NCI-H1694 treated with DMSO at 0.1 percent for 48 hours (cell line): ENCODE measurements around the gene KIAA0930.
A peak's percentile ranks its signal among the peaks of the same experiment; 100 is the strongest.

Source experiments
- DNase-seq: peaks from one replicate; lab custom pipeline; 2025; lab: John Stamatoyannopoulos, UW

Gene KIAA0930

GRCh38 chr22:45216133-45217003 lies 24.3 kb downstream of the KIAA0930 start:
- DNase-seq: no peak

DNA sequence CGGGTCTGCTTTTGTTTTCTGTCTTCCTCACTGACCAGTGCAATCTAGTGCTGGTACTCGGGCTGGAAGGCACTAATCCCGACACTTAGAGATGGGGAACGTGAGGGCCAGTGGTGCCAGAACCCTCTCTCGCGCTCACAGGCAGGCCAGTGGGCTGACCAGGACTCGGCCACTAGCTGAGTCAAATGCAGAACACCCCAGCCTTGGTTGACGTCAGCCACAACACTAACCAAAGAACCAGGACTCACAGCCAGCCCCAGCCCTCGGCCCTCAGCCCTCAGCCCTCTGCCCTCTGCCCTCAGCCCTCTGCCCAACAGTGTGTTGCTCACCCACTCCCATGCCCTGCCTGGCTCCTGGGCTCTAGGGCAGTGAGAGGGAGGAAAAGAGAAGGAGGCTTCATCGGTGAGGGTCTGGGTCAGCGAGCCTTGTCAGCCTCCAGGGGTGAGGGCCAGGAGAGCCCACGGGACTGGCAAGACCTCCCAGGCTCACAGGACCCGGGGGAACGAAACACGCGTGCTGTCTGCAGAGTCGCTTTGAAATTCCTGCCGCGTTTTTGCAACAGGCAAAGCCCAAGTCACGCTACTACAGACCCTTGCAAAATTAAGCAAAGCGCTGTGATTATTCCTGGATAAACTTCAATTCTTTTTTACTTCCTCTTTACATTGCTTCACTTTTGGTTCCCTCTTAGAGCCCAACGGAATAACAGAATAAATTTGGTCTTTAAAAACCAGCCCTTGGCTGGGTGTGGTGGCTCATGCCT lies 27.5 kb downstream of the KIAA0930 start:
- DNase-seq: no peak

GRCh38 chr22:45212306-45212709 lies 28.4 kb downstream of the KIAA0930 start:
- no peak for DNase-seq

DNA sequence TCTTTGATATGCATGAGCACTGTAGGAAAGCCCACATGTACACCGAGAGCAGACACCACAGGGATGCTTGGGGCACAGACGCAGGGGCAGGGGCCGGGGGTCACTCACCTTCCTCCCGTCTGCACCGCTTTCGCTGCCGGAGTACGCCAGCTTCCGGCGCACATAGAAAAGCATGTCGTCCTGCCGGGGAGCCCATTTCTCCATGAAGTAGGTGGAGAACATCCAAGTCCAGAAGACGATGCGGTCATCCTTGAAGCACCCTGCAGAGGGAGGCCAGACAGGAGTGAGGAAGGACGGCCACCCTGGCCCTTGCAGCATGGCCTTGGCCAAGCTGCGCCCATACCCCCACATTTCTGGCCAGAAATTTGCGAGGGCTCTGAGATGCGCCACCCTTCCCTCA lies 28.8 kb downstream of the KIAA0930 start:
- DNase-seq: no peak

DNA sequence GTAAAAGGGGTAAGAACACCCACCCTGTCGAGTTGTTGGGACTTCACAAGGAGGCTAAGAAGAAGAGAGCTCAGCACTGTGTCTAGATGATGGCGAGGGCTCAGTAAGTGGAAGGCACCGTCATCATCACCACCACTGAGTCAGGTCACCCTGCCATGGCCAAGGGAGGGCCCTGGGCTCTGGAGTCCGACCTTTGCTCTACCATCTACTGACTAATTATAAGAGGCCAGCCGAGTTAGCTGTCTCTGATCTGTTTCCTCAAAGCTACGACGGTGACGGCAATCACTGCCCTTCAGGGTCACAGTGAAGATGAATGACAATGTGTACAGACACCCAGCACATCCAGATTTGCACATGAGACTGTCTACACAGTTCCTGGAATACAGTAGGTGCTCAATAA lies 29.3 kb downstream of the KIAA0930 start:
- no peak for DNase-seq

- no peak for DNase-seq
Observed at GRCh38 chr22:45210991-45211390, 29.7 kb downstream of the KIAA0930 start.

DNA sequence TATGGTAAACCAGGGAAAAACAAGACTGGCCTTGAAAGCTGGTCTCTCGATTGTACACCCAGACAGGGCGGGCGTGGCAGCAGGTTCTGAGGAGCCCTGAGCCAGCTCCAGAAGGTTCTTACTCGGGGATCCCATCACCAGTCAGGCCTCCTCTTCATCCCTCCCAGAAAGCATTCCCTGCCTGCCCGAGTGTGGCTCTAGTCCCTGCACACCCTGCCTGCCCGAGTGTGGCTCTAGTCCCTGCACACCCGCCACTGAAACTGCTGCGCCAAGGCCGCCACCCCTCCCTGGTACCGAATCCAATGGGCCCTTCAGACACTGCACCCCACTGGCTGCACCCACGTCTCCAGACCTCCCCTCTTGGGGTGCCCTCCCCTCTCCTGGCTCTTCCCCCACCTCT lies 30.1 kb downstream of the KIAA0930 start:
- DNase-seq: no peak

DNA sequence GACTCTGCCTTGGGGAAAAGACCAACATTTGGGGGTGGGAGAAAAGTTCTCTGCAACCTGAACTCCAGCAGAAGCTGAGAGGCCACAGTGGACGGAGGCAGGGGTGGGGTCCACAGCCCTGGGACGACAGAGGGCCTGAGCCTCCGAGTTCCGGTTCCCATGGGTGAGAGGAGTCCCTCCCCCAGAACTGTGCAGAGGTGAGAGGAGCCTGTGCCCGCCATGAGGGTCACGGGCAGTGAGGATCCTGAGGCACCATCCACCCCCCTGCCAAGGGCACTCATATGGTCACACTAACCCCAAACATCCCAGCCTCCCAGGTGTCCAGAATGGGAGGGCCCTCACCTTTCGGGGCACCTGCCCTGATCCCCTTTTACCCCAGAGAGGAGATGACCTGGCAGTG lies 30.5 kb downstream of the KIAA0930 start:
- no peak for DNase-seq

DNA sequence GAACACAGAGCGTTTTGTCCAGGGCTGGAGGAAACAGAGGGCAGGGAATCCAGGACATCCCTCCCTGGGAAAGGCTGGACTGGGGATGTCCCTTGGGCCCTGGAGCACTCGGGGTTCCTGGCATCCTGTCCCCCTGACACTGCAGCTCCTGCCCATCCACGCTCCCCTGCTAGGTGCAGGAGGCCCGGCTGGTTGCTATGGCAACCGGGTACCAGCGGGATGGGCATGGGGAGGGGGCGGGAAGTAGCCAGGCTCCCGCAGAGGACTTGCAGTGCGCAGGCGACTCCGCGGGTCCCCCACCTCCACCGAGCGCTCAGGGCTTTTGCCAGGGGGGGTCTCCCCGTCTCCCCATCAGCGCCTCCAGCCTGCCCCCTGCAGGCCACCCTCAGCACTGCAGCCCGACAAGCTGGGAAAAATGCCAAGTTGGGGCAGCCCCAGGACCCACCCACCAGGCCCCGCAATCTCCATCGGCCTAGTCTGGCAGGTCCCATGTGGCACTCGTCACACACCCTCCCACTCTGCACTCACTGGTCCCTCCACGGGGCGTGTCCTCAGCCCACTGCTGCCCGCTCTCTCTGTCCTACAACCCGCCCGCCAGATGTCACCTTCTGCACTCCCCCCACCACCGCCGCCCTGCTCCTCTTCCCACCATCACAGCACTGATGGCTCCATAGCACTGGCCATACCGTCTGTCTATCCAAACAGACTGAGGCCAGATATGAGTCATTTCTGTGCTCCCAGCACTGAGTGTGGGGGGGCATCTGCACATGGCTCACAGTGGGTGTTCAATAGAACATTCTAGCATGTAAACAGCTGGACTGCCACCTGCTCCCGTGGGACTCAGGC lies 31.5 kb downstream of the KIAA0930 start:
- DNase-seq: peak; percentile 60

DNA sequence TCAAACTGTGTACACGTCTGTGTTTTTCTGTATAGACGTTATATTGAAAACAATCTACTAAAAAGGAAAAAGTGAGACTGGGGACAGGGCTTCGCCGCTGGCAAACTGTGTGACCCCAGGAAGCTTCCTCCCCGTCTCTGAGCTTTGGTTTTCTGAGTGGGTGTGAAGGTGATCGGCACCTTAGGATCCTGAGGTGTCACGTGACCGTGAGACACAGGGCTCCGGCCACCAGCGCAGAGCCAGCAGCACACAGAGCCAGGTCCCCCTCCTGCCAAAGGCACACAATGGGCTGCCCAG lies 32.0 kb downstream of the KIAA0930 start:
- DNase-seq: no peak

GRCh38 chr22:45207981-45208664 lies 32.6 kb downstream of the KIAA0930 start:
- no peak for DNase-seq

DNA sequence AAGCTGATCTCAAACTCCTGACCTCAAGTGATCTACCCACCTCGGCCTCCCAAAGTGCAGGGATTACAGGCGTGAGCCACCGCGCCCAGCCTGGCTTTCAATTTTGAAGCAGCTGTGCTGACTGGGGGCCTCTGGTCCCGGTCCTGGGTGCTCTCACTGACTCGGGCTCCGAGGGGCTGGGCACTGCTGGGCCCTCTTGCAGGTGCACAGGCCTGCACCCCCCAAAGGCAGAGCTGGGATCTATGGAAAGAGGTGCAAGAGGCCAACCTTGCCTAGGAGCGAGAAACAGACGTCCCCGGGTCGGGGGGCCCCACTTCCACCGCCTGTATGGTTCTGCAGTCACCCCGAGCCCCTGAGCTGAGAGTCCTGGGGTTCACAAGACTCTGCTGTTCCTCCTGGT lies 33.2 kb downstream of the KIAA0930 start:
- no peak for DNase-seq

DNA sequence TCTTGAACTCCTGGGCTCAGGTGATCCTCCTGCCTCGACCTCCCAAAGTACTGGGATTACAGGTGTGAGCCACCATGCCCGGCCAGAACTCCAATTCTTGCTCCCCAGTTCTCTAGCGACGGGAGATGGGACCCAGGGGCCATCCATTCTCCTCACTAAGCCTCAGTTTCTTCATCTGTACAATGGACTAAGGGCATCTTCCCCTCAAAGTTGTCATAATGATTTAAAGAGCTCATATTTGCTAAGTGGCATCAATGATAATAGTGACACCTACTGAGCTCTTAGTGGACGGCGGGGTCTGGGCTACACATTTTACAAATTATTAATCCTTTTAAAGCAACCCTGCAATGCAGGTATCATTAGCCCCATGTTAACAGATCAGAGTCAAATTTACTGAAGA lies 34.5 kb downstream of the KIAA0930 start:
- DNase-seq: no peak

DNA sequence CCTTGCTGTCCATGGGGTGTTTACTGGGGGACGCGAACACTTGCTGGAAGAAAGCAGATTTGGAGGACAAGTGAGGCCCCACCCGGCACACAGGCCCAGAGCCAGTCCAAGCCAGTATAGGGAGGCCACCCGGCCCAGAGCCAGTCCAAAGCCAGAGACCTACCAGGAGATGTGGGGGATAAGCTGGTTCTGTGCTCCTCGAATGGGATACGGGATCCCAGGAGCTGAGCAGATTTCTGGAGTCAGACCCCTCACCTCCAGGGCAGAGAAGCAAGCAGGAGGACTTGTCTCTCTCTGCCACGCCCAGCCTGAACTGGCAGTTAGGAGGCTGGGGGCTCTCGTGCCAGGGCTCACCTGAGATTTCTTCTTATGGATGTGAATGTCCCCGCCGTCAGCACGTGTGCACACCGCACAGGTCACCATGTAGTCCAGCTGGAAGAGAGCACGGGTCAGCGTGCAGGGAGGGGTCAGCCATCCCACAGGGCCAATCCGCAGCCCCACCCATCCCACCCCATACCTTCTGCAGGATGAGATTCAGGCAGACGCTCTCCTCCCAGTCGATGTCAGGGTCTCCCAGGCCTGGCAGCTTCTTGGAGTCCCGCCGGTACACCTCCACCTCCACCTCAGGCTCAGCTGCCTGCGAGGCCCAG lies 35.3 kb downstream of the KIAA0930 start:
- no peak for DNase-seq

- DNase-seq: no peak
Observed at GRCh38 chr22:45204819-45205218, 35.9 kb downstream of the KIAA0930 start.

DNA sequence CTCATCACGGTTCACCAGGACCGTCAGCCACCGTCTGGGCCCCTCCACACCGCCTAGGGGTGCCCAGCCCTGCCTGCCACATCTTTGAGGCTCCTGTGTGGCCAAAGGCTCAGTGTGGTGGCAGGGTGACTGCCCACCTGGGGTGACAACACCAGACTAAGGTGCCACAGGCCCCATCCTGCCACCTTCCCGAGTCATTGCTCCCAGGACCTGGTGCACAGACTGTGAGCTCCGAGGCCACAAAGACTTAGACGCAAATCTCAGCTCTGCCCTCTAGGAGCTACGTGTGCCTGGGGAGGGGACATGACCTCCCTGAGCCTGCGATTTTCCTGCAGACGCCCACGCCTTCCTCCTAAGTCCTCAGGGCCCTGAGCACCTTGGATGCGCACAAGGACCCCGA lies 36.5 kb downstream of the KIAA0930 start:
- no peak for DNase-seq

DNA sequence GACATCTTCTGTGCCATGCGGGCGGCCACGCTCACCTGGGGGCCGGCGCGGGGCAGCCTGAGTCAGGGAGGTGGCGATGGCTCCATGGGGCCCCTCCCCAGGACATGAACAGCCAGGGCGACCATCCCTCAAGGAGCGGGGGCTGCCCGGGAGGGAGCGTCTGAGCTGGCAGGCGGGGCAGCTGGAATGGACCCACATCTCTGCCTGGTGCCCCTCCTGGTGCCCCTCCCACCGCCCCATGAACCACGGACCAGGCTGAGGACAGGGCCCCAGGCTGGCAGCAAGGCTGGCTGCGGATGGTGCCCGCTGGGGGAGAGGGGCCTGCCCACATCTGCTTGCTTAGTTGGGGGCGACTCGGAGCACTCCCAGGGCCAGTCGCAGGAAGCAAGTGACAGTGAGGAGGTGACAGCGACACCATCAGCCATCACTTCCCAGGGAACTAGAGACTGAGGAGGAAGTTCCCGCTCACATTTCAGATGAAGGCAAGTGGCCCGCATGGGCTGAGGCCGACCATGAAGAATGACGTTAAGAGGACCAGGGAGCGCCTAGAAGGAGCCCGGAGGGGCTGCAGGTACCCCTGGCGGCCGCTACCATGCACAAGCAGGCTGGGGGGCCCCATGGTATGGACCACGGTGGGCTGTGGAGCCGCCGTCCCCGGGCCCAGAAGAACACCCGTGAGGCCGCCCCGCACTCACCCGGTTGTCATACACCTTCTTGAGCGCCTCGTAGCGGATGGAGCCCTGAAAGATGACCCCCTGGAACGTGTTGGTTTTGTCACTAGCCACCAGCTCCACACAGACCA lies 37.3 kb downstream of the KIAA0930 start:
- DNase-seq: no peak

DNA sequence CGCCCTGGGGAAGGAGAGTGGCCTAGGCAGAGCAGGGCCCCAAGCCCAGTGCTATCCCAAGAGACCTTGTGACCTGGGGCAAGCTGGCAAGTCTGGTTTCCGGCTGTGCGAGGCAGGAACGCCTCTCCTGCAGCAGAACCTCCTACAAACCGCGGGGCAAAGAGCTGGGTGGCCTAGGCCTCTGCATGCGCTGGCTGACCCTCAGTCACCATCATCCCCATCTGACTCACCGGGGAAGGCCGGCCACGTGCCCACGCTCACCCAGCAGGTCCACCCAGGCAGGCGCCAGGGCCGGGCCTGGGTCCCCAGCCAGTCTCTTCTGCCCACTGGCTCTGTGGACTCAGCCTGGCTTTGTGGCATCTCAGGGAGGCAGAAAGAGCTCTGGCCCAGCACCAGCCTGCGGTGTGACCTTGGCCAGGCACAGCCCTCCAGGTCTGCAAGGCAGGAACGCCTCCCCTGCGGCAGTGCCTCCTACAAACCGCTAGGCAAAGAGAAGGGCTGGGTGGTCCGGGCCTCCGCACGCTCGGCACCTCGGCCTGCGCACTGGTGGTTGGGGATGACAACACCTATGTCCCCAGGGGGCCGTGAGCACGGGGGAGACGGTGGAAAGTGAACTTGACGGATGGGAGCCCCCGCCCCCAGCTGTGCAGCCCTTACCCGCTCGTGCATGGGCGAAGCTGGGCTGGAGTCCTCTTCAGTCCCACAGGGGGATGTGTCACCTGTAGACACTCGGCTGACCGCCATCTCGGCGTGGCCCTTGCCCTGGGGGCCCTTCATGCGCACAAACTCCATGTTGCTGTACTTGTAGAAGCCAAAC lies 38.2 kb downstream of the KIAA0930 start:
- DNase-seq: no peak

DNA sequence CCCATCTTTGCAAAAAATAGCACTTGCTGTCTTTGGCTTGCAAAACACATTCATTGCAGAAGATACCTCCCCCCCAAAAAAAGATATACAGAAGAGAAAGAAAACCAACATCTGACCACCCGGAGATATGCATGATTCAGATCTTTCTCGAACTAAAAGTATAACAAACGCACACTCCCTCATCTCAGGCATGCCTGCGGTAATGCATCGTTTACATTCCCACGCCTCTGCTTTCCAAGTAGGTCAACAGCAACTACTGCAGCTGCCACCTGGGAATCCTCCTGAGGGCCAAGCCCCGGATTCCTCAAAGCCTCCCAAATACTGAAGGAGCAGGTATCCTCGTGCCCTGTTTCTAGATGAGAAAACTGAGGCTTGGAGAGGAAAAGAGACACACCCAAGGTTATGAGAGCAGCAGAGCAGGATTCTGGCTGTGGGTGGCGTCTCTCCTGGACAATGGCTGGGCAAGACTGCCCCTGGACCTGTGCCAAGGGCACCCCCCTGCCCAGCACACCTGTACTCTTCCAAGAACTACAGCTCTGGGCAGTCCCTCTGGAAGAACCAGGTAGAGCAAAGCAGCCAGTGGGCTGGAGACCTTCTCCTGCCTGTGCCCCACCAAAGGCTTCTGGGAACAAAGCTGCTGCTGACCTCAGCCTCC lies 38.9 kb downstream of the KIAA0930 start:
- DNase-seq: no peak
